ENCODE results near the gene CCDC107. TPM values are rescaled to one million over a fixed set of nuclear protein-coding genes. Genes with fewer than 3 reads are reported as not detected.
"Not testable (repeated sequence)": the region's sequence is repeated elsewhere in the genome, so short reads cannot be mapped to it uniquely, and the experiment has no call there.

The CCDC107 gene, protein sequence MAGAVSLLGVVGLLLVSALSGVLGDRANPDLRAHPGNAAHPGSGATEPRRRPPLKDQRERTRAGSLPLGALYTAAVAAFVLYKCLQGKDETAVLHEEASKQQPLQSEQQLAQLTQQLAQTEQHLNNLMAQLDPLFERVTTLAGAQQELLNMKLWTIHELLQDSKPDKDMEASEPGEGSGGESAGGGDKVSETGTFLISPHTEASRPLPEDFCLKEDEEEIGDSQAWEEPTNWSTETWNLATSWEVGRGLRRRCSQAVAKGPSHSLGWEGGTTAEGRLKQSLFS
- 9.8 TPM for total RNA-seq

- DNase-seq, result peak; percentile 82
Observed at GRCh38 chr9:35658137-35658967, at the start of gene CCDC107. Gene CCDC107, plus strand, starts transcription at chr9:35658292. Its CDS starts 88 bp downstream, at chr9:35658380.

DNA sequence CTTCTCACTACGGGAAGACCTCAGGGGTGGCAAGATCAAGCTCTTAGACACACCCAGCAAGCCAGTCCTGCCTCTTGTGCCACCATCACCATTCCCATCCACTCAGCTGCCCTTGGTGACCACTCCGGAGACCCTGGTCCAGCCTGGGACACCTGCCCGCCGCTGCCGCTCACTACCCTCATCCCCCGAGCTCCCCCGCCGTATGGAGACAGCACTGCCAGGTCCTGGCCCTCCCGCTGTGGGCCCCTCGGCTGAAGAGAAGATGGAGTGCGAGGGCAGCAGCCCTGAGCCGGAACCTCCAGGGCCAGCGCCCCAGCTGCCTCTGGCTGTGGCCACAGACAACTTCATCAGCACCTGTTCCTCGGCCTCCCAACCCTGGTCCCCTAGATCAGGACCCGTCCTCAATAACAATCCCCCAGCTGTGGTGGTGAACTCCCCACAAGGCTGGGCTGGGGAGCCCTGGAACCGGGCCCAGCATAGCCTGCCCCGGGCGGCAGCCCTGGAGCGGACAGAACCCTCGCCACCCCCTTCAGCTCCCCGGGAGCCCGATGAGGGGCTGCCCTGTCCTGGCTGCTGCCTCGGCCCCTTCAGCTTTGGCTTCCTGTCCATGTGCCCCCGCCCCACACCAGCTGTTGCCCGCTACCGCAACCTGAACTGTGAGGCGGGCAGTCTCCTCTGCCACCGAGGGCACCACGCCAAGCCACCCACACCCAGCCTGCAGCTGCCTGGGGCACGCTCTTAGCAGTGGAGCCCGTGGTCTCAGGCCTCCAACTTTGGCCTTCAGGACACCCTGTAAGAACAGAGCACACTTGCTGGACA, 48.9 kb upstream of the CCDC107 start:
- no peak for DNase-seq

- DNase-seq, result no peak
Observed at GRCh38 chr9:35609820-35610163, 48.3 kb upstream of the CCDC107 start.

GRCh38 chr9:35611230-35611797, 46.8 kb upstream of the CCDC107 start:
- DNase-seq, result peak; percentile 8

DNA sequence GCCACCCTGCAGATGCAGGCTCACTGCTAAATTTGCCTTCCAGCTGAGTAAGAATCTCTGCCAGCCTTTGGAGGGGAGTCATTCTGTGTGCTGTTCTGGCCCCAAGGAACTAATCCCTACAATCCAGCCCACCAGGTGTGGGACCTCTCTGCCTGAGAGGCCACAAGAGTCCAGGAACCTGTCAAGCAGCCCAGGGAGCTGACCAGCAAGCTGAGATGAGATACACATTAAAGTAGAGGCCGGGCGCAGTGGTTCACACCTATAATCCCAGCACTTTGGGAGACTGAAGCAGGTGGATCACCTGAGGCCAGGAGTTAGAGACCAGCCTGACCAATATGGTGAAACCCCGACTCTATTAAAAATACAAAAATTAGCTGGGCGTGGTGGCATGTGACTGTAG, 46.0 kb upstream of the CCDC107 start:
- not testable (repeated sequence) for DNase-seq

- DNase-seq, result no peak
Observed at GRCh38 chr9:35612843-35613242, 45.2 kb upstream of the CCDC107 start.

GRCh38 chr9:35615981-35616680, 42.0 kb upstream of the CCDC107 start:
- no peak for DNase-seq

DNA sequence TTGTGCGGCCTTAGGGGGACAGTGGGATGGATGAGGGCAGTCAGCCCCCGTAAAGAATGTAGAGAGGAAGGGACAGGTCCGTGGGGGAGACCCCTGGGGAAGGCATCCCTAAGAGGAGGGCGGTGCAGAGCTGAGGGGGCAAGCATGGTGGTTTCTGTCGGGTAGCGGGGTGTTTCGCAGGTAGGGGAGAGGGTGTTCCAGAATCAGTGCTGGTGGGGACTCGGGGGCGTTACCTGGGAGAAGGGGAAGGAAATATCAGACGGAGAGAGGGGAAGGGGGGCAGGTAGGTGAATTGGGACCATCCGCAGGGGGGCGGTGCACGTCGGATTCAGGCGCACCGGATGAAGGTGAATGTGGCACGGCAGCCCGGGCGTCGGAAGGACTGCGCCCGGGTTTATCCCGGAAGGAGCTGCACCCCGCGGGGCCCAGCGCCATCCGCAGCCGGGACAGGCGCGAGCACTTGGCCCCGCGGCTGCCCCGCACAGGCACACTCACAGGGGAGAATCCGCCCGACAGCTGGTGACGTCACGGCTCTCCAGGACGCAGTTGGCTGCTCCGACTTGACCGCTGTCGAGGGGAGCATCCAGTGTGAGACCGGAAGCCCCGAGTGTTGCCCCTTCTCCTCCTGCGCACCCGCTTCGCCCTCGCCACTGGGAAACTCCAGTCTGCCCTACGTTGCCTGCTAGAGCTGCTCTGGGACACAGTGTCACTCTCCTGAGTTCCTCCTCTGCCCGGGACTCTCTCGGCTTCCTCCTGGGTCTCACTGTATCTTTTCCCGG, 41.2 kb upstream of the CCDC107 start:
- DNase-seq, result no peak

- DNase-seq, result no peak
Observed at GRCh38 chr9:35617548-35617947, 40.5 kb upstream of the CCDC107 start.

- DNase-seq, result no peak
Observed at GRCh38 chr9:35618325-35618727, 39.8 kb upstream of the CCDC107 start, which contains the start of gene CD72. Gene CD72, minus strand, starts transcription at chr9:35618413. Its CDS starts 110 bp downstream, at chr9:35618303.

GRCh38 chr9:35618854-35619799, 39.0 kb upstream of the CCDC107 start:
- no peak for DNase-seq

GRCh38 chr9:35619800-35620158, 38.3 kb upstream of the CCDC107 start:
- DNase-seq, result no peak

DNA sequence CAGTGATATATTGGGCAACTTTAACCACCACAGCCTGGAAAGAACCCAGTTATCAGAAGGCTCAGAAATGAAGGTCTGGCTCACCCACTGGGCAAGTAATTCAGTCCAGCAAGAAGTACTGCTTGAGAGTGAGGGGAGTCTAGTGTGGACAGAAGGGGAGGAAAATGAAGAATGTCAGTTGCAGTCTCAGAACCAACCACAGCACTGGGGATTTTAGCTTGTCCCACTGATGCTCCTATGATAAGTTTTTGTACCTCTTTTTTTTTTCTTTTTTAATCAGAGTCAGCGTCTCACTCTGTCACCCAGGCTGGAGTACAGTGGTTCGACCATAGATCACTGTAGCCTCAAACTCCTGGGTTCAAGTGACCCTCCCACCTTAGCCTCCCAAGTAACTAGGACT, 30.5 kb upstream of the CCDC107 start:
- DNase-seq, result no peak

- DNase-seq, result no peak
Observed at GRCh38 chr9:35628389-35628991, 29.6 kb upstream of the CCDC107 start.

DNA sequence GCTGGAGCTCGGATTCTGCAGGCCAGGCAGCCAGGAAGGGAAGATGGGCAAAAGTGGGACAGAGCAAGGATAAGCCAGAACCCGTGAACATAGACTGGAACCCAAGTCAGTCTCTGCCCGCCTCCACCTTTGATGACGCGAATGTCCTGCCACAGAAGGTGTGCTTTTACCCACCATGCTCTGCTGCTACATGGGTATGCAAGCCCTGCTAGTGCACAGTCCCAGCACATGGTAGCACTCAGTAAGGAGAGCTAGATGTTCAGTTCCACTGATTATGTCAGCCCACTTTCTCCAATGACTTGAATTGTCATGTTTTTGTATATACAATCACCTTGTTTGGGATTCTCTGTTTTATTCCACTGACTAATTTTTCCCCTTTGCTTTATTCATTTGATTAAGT, 28.5 kb upstream of the CCDC107 start:
- DNase-seq, result no peak

- DNase-seq, result no peak
Observed at GRCh38 chr9:35635730-35636129, 22.4 kb upstream of the CCDC107 start.

- DNase-seq, result no peak
Observed at GRCh38 chr9:35636135-35636876, 21.8 kb upstream of the CCDC107 start.

- not testable (repeated sequence) for DNase-seq
Observed at GRCh38 chr9:35636877-35637246, 21.2 kb upstream of the CCDC107 start.

Measured in skin of body (tissue), 2 donors.